SK-MEL-5 (cell line): ENCODE measurements around the gene S1PR5. TPM values are rescaled to one million over a fixed set of nuclear protein-coding genes. Genes with fewer than 3 reads are reported as not detected.
A peak's percentile ranks its signal among the peaks of the same experiment; 100 is the strongest.
"Not testable (repeated sequence)": the region's sequence is repeated elsewhere in the genome, so short reads cannot be mapped to it uniquely, and the experiment has no call there.

ENCODE experiments used
- DNase-seq: peaks from one replicate; pipeline ENCODE4 v3.0.0-alpha.2; 2016; ENCODE audit warnings: low read depth, low spot score
- in situ Hi-C: cut with HindIII; loops from 2 replicates; pipeline ENCODE4 v1.10.0; 2016; ENCODE audit warnings: low sequenced_read_pairs, high pct_unique_total_duplicates, low pct_unique_long_range_greater_than_20kb
- polyA plus RNA-seq, 2 experiments: library from polyadenylated mRNA; depleted of rRNA; stranded (reverse); fragments of >200 nt; gene quantifications; 2 replicates each; pipeline ENCODE4 v1.2.3, GENCODE V29; 2015
- total RNA-seq: library from RNA; depleted of rRNA; stranded (reverse); fragments of >200 nt; shearing (Covaris generic); gene quantifications from 2 replicates; pipeline ENCODE4 v1.2.3, GENCODE V29; 2014; rRNA removed

S1PR5 gene
- 2.6 and 3.2 TPM in 2 replicates for total RNA-seq
- polyA plus RNA-seq (2015; cell fraction: cytosol; rRNA removed) = 3.5 and 4.3 TPM in 2 replicates
- 0.25 and 0.66 TPM in 2 replicates for polyA plus RNA-seq (2015; cell fraction: nucleus; rRNA removed)

- in situ Hi-C loops = no loop called here
- DNase-seq = peak; percentile 15
Measured at GRCh38 chr19:10517361-10517759, at the start of gene S1PR5. TSS of gene S1PR5 (minus strand) at chr19:10517447. CDS start at chr19:10515011, 2,436 bp downstream.

GRCh38 chr19:10566658-10567410, 49.6 kb upstream of the S1PR5 start:
- in situ Hi-C loops = no loop called here
- no peak for DNase-seq

GRCh38 chr19:10566408-10566657, 49.1 kb upstream of the S1PR5 start:
- in situ Hi-C loops = no loop called here
- DNase-seq = no peak

- peak; percentile 94 for DNase-seq
- in situ Hi-C loops = no loop called here
Measured at GRCh38 chr19:10565567-10566407, 48.5 kb upstream of the S1PR5 start, which contains the start of gene KRI1. TSS of gene KRI1 (minus strand) at chr19:10566010. CDS start at chr19:10565999, 11 bp downstream.

GRCh38 chr19:10565028-10565566, 47.9 kb upstream of the S1PR5 start:
- no peak for DNase-seq
- in situ Hi-C loops = no loop called here

GRCh38 chr19:10562609-10563008, 45.4 kb upstream of the S1PR5 start:
- no peak for DNase-seq

GRCh38 chr19:10560154-10560553, 42.9 kb upstream of the S1PR5 start:
- in situ Hi-C loops = no loop called here
- no peak for DNase-seq

More at GRCh38 chr19:10562609-10563008, 45.4 kb upstream of the S1PR5 start:
- in situ Hi-C loops = no loop called here

GRCh38 chr19:10557603-10558197, 40.5 kb upstream of the S1PR5 start:
- in situ Hi-C loops = no loop called here
- no peak for DNase-seq

GRCh38 chr19:10555610-10555973, 38.3 kb upstream of the S1PR5 start:
- no peak for DNase-seq
- in situ Hi-C loops = no loop called here

- no peak for DNase-seq
- in situ Hi-C loops = no loop called here
Measured at GRCh38 chr19:10554760-10555609, 37.7 kb upstream of the S1PR5 start.

GRCh38 chr19:10553943-10554381, 36.7 kb upstream of the S1PR5 start:
- in situ Hi-C loops = no loop called here
- DNase-seq = no peak

GRCh38 chr19:10553087-10553667, 35.9 kb upstream of the S1PR5 start:
- no peak for DNase-seq
- in situ Hi-C loops = no loop called here

- peak; percentile 59 for DNase-seq
- in situ Hi-C loops = no loop called here
Measured at GRCh38 chr19:10552510-10553053, 35.3 kb upstream of the S1PR5 start.

GRCh38 chr19:10551698-10552301, 34.6 kb upstream of the S1PR5 start:
- in situ Hi-C loops = no loop called here
- DNase-seq = peak; percentile 64

GRCh38 chr19:10551006-10551405, 33.8 kb upstream of the S1PR5 start:
- DNase-seq, in situ Hi-C loops: not testable (repeated sequence)

- in situ Hi-C loops = no loop called here
Measured at GRCh38 chr19:10550336-10550735, 33.1 kb upstream of the S1PR5 start.

More at GRCh38 chr19:10550336-10550735, 33.1 kb upstream of the S1PR5 start:
- DNase-seq = no peak
